ENCODE results near the gene LRP2. TPM values are rescaled to one million over a fixed set of nuclear protein-coding genes. Genes with fewer than 3 reads are reported as not detected.

The LRP2 gene
- total and polyA plus RNA-seq, 8 donors: 2.5 to 34.6 (median 4.0) TPM

DNA sequence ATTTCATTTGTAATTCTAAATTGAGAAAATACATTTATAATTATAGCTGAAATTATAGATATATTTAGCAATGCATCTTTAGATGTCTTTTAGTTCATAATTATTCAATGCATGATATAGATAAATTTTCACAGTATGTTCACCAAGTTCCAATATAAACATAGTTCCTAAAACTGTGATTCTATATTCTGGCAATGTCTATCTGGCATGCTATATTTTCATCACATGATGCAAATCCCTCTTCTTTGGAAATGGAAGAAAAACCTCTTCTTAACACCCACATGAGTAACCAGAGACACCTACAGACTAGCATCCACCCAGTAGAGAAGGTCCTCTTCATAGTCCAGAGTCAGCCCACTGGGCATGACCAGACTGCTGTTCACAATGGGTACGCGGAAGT lies 157.2 kb downstream of the LRP2 start:
- Histone ChIP-seq H3K36me3 (no peaks in the 10 kb centered on the region), H3K4me3 (no peak overlapping the region), H3K27me3 (no peaks in the 10 kb centered on the region), H3K4me1 (no peaks in the 10 kb centered on the region), H3K27ac (no peak overlapping the region), H3K9me3 (no peaks in the 10 kb centered on the region)
- ATAC-seq (no peak), DNase-seq (no peak)
- TF ChIP-seq, protein P1, sequence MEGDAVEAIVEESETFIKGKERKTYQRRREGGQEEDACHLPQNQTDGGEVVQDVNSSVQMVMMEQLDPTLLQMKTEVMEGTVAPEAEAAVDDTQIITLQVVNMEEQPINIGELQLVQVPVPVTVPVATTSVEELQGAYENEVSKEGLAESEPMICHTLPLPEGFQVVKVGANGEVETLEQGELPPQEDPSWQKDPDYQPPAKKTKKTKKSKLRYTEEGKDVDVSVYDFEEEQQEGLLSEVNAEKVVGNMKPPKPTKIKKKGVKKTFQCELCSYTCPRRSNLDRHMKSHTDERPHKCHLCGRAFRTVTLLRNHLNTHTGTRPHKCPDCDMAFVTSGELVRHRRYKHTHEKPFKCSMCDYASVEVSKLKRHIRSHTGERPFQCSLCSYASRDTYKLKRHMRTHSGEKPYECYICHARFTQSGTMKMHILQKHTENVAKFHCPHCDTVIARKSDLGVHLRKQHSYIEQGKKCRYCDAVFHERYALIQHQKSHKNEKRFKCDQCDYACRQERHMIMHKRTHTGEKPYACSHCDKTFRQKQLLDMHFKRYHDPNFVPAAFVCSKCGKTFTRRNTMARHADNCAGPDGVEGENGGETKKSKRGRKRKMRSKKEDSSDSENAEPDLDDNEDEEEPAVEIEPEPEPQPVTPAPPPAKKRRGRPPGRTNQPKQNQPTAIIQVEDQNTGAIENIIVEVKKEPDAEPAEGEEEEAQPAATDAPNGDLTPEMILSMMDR (IDR thresholded peaks at IDR 0.05): no peak
- intact Hi-C loops (cut with DNase I): no loop called here

DNA sequence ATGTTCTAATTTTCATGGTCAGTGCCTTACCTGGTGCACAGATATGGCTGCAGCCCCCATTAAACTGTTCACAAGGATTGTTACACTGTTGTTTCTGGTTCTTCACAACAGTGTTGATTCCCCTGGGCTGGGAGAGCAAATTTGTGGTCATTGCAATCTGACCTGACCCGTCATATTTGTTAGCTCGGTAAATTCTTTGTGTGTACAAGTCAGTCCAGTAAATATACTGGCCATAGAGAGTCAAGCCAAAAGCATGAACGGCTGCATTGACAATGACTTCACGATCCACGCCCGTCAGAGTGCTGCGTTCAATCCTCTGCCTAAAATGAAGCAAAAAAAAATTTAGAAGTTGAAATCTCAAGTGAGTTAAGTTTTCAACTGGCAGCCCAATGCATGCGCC lies 158.4 kb downstream of the LRP2 start:
- no peaks in the 10 kb centered on the region for H3K36me3 ChIP-seq
- H3K9me3 ChIP-seq: no peaks in the 10 kb centered on the region
- no peak overlapping the region for H3K27ac ChIP-seq
- no peak for DNase-seq
- ATAC-seq: no peak
- no peaks in the 10 kb centered on the region for H3K4me1 ChIP-seq
- no peak overlapping the region for H3K4me3 ChIP-seq
- intact Hi-C loops (cut with DNase I): no loop called here
- TF ChIP-seq, protein P1 (IDR thresholded peaks at IDR 0.05): no peak
- no peaks in the 10 kb centered on the region for H3K27me3 ChIP-seq

- Histone ChIP-seq H3K4me1 (no peaks in the 10 kb centered on the region), H3K9me3 (no peaks in the 10 kb centered on the region), H3K36me3 (no peaks in the 10 kb centered on the region), H3K27me3 (no peaks in the 10 kb centered on the region), H3K4me3 (no peak overlapping the region), H3K27ac (no peak overlapping the region)
- intact Hi-C loops (cut with DNase I): no loop called here
- DNase-seq: no peak
- TF ChIP-seq, protein P1 (IDR thresholded peaks at IDR 0.05): no peak
- ATAC-seq: no peak
Observed at GRCh38 chr2:169200756-169201155, 161.6 kb downstream of the LRP2 start.

GRCh38 chr2:169193618-169194017 lies 168.7 kb downstream of the LRP2 start:
- ATAC-seq (no peak), DNase-seq (no peak)
- Histone ChIP-seq H3K36me3 (no peaks in the 10 kb centered on the region), H3K4me1 (no peaks in the 10 kb centered on the region), H3K27me3 (no peaks in the 10 kb centered on the region), H3K9me3 (no peaks in the 10 kb centered on the region), H3K4me3 (no peak overlapping the region), H3K27ac (no peak overlapping the region)
- intact Hi-C loops (cut with DNase I): no loop called here
- TF ChIP-seq, protein P1 (IDR thresholded peaks at IDR 0.05): no peak

DNA sequence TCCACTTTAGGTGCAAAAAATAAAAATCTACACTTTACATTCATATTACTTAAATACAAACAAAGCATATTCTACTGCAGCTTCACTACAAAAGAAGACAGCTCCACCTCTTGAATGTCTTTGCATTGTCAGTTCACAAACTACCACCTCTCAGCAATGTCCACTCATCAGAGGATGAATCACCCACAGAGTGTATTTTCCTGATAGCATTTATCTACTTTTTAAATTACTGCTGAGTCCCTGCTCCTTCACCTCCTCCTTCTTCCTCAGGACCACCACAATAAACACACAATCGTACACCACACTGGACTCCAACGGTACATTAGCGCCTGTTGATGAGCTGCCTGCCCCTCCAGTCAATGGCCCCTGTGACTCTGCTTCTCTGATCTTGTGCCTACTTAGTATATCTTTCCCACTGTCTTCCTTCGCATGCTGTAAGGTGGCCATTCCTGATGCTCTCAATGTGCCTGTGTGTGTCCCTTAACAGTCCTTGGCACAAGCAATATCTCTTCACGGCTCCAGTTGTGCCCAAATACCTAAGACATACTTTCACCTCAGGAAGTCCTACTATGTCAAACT lies 172.0 kb downstream of the LRP2 start:
- H3K36me3 ChIP-seq: no peaks in the 10 kb centered on the region
- no peaks in the 10 kb centered on the region for H3K9me3 ChIP-seq
- TF ChIP-seq, protein P1 (IDR thresholded peaks at IDR 0.05): no peak
- H3K4me3 ChIP-seq: no peak overlapping the region
- no peaks in the 10 kb centered on the region for H3K4me1 ChIP-seq
- no peaks in the 10 kb centered on the region for H3K27me3 ChIP-seq
- DNase-seq (no peak), ATAC-seq (no peak)
- intact Hi-C loops (cut with DNase I): no loop called here
- no peak overlapping the region for H3K27ac ChIP-seq

Measured in left lung (tissue), 10 donors.